ENCODE results near the gene GRM4. TPM values are rescaled to one million over a fixed set of nuclear protein-coding genes. Genes with fewer than 3 reads are reported as not detected.

GRM4 gene
- total and polyA plus RNA-seq, 9 of the 15 experiments (the other 6 are each of a cell fraction or from before 2014, with no cell fraction given): 0.18 TPM; not detected in 8

- intact Hi-C loops (cut with micrococcal nuclease): no loop called here
- TF ChIP-seq TCFL5 (CRISPR knock-in tag; conservative IDR thresholded peaks at IDR 0.05) (no peak), MGA (IDR thresholded peaks at IDR 0.05) (no peak), RUNX1 (IDR thresholded peaks at IDR 0.05; ENCODE audit: low read depth) (no peak), TFAP4 (CRISPR knock-in tag; IDR thresholded peaks at IDR 0.05; ENCODE audit: borderline replicate concordance) (peak; percentile 10; the same call in 1 of the 2 replicates), RBM39 (optimal IDR thresholded peaks at IDR 0.05; ENCODE audit: low read depth, low read length) (no peak), CBFA2T3 (IDR thresholded peaks at IDR 0.05) (peak; percentile 90), MTA2 (IDR thresholded peaks at IDR 0.05; ENCODE audit: low read depth) (peak; percentile 54), LCOR (CRISPR knock-in tag; IDR thresholded peaks at IDR 0.05) (no peak), STAT5B (CRISPR knock-in tag; IDR thresholded peaks at IDR 0.05) (no peak), TAL1 (IDR thresholded peaks at IDR 0.05) (peak; percentile 80), ATF1 (CRISPR knock-in tag; IDR thresholded peaks at IDR 0.05) (no peak), ATF1 (tag; IDR thresholded peaks at IDR 0.05) (no peak), NFIC (IDR thresholded peaks at IDR 0.05) (peak; percentile 52)
Observed at GRCh38 chr6:33990061-33990541, 155.8 kb downstream of the GRM4 start.

More at GRCh38 chr6:33990061-33990541, 155.8 kb downstream of the GRM4 start:
- Histone ChIP-seq H3K4me2 (ENCODE audit: insufficient read depth, low read length) (no peak overlapping the region), H3K4me1 (replicated peaks in 1 of 2; ENCODE audit: control insufficient read depth in 2 of 2, insufficient read depth in 2 of 2, low read length in 2 of 2) (peaks cover 0 to 11% of the 10 kb centered on the region in 2 experiments; a peak in 1 of 5 replicates), H3K4me3 (no peak overlapping the region), H3K9ac (ENCODE audit: insufficient read depth in 1 of 2, low read depth in 2 of 2, low read length in 2 of 2) (no peak overlapping the region; a peak in 1 of 4 replicates), H3K9me1 (ENCODE audit: control insufficient read depth, insufficient read depth, low read length) (no peaks in the 10 kb centered on the region), H3K9me3 (replicated peaks; ENCODE audit: control insufficient read depth, insufficient read depth, low read depth, low read length) (no peaks in the 10 kb centered on the region), H2AFZ (ENCODE audit: low read depth, low read length) (no peak overlapping the region), H3K27me3 (ENCODE audit: control insufficient read depth in 2 of 2, insufficient read depth in 2 of 2, low read length in 2 of 2) (peaks cover 22 to 80% of the 10 kb centered on the region in 2 experiments), H3K27ac (ENCODE audit: extremely low read depth, low read depth, low read length) (no peak overlapping the region), H3K79me2 (ENCODE audit: control insufficient read depth, insufficient read depth, low read length) (no peaks in the 10 kb centered on the region), H4K20me1 (replicated peaks; ENCODE audit: control insufficient read depth, insufficient read depth, low read length) (no peaks in the 10 kb centered on the region), H3K36me3 (ENCODE audit: control insufficient read depth, insufficient read depth, low read length) (no peaks in the 10 kb centered on the region)
- DNase-seq (ENCODE audit: extremely low read depth in 1 of 4, low spot score in 3 of 4) (peak in 1 of 4 experiments; percentile 17), ATAC-seq (no peak), FAIRE-seq (no peak)
- WGBS (ENCODE audit: insufficient coverage, low coverage, missing lambda C conversion rate): 0% methylated on average over 5 of the region's 5 CpGs
- ChIA-PET POLR2A (interaction anchor here (0.6 to 0.7 kb wide), 2 partner anchors 12 to 91 kb away, joined by 3 to 4 read pairs; no protein-coding TSS in a partner anchor), CTCF (ENCODE audit: low intra/inter-chr PET ratio) (no interaction called here)
- BruUV-seq (replicated peaks): no TSS peak
- in situ Hi-C loops (cut with MboI): no loop called here
